Lower lobe of right lung (tissue), 2 donors: Measurements from ENCODE around the gene MTREX. TPM values are rescaled to one million over a fixed set of nuclear protein-coding genes. Genes with fewer than 3 reads are reported as not detected.

ENCODE experiments used
- ATAC-seq, 2 donors: fragments of 200-7000 bp; cut with Tn5 transposase; one replicate each; pipeline ENCODE4 v1.9.1; 2020 to 2022; ENCODE audit warnings: mild to moderate bottlenecking in 2 of 2, moderate library complexity in 2 of 2
- DNase-seq: peaks from one replicate; pipeline ENCODE4 v3.0.0-alpha.2; 2020
- H3K27ac ChIP-seq: fragments of 200-600 bp; one replicate; pipeline ENCODE4 v1.8.0; 2022
- H3K27me3 ChIP-seq: fragments of 200-600 bp; one replicate; pipeline ENCODE4 v1.8.0; 2022; ENCODE audit warnings: low read depth
- H3K36me3 ChIP-seq: fragments of 200-600 bp; one replicate; pipeline ENCODE4 v1.8.0; 2022; ENCODE audit warnings: mild to moderate bottlenecking
- H3K4me1 ChIP-seq: fragments of 200-600 bp; one replicate; pipeline ENCODE4 v1.8.0; 2022
- H3K4me3 ChIP-seq: fragments of 200-600 bp; one replicate; pipeline ENCODE4 v1.8.0; 2022; ENCODE audit warnings: mild to moderate bottlenecking
- H3K9me3 ChIP-seq: fragments of 200-600 bp; one replicate; pipeline ENCODE4 v1.8.0; 2022
- CTCF ChIP-seq: fragments of 200-600 bp; IDR thresholded peaks from one replicate; pipeline ENCODE4 v1.8.0; 2022; ENCODE audit warnings: antibody characterized with exemption, mild to moderate bottlenecking
- intact Hi-C: fragments of 100-400 bp; cut with DNase I; formaldehyde crosslinking; loops from one replicate; pipeline ENCODE4 v1.11.0; 2022
- total RNA-seq: library from RNA; stranded (reverse); fragmentation: NEBNext Ultra II Directional; extraction: Animal tissue kit (Norgen Biotek cat#: 25700); gene quantifications from one replicate; pipeline ENCODE4 v1.2.1, GENCODE V29; 2021
- donor health status: DM: no; HTN: yes; CAD: no; lungs with severe emphysema.

MTREX gene
- total RNA-seq, 1 donor from 2014 or later: 57.0 TPM

GRCh38 chr5:55289808-55290207, 18.0 kb upstream of the MTREX start:
- H3K4me3 ChIP-seq: no peak overlapping the region
- ATAC-seq: no peak
- no peak for DNase-seq
- no peak overlapping the region for H3K27ac ChIP-seq
- TF ChIP-seq CTCF: no peak
- intact Hi-C loops: no loop called here
- H3K4me1 ChIP-seq: no peaks in the 10 kb centered on the region
- H3K9me3 ChIP-seq: peaks cover 1% of the 10 kb centered on the region
- no peaks in the 10 kb centered on the region for H3K27me3 ChIP-seq
- peaks cover 99% of the 10 kb centered on the region for H3K36me3 ChIP-seq

GRCh38 chr5:55290991-55291390, 16.8 kb upstream of the MTREX start:
- no peak for ATAC-seq
- Histone ChIP-seq H3K36me3 (peaks cover 97% of the 10 kb centered on the region), H3K27me3 (no peaks in the 10 kb centered on the region), H3K9me3 (peaks cover 5% of the 10 kb centered on the region), H3K4me1 (no peaks in the 10 kb centered on the region), H3K4me3 (no peak overlapping the region), H3K27ac (no peak overlapping the region)
- intact Hi-C loops: no loop called here
- TF ChIP-seq CTCF: no peak
- DNase-seq: no peak

GRCh38 chr5:55294935-55295334, 12.9 kb upstream of the MTREX start:
- intact Hi-C loops: no loop called here
- no peak for TF ChIP-seq CTCF
- no peak for DNase-seq
- no peak for ATAC-seq
- Histone ChIP-seq H3K4me1 (no peaks in the 10 kb centered on the region), H3K36me3 (peaks cover 78% of the 10 kb centered on the region), H3K27me3 (no peaks in the 10 kb centered on the region), H3K4me3 (no peak overlapping the region), H3K9me3 (peaks cover 5% of the 10 kb centered on the region), H3K27ac (no peak overlapping the region)

GRCh38 chr5:55300890-55301289, 6.9 kb upstream of the MTREX start:
- ATAC-seq: no peak
- no peak for TF ChIP-seq CTCF
- Histone ChIP-seq H3K4me1 (peaks cover 29% of the 10 kb centered on the region), H3K9me3 (no peaks in the 10 kb centered on the region), H3K4me3 (no peak overlapping the region), H3K27me3 (no peaks in the 10 kb centered on the region), H3K36me3 (peaks cover 26% of the 10 kb centered on the region), H3K27ac (no peak overlapping the region)
- DNase-seq: no peak
- intact Hi-C loops: no loop called here

GRCh38 chr5:55303238-55303690, 4.5 kb upstream of the MTREX start:
- peak; percentile 15 to 19 for ATAC-seq
- TF ChIP-seq CTCF: no peak
- Histone ChIP-seq H3K27me3 (no peaks in the 10 kb centered on the region), H3K4me1 (peaks cover 39% of the 10 kb centered on the region), H3K36me3 (peaks cover 6% of the 10 kb centered on the region), H3K27ac (no peak overlapping the region), H3K4me3 (no peak overlapping the region), H3K9me3 (no peaks in the 10 kb centered on the region)
- intact Hi-C loops: no loop called here
- DNase-seq: peak; percentile 48

- H3K27me3 ChIP-seq: no peaks in the 10 kb centered on the region
- ATAC-seq (no peak), DNase-seq (no peak)
- H3K9me3 ChIP-seq: no peaks in the 10 kb centered on the region
- H3K36me3 ChIP-seq: peaks cover 6% of the 10 kb centered on the region
- TF ChIP-seq CTCF: no peak
- peaks cover 50% of the 10 kb centered on the region for H3K4me1 ChIP-seq
- H3K4me3 ChIP-seq: no peak overlapping the region
- H3K27ac ChIP-seq: no peak overlapping the region
- intact Hi-C loops: no loop called here
Observed at GRCh38 chr5:55304584-55304983, 3.2 kb upstream of the MTREX start.
